NCI-H748 (cell line): Measurements from ENCODE around the gene DECR2.

Source experiments
- DNase-seq: peaks from one replicate; lab custom pipeline; 2025; ENCODE audit not compliant: unreplicated experiment; lab: John Stamatoyannopoulos, UW

The DECR2 gene

DNA sequence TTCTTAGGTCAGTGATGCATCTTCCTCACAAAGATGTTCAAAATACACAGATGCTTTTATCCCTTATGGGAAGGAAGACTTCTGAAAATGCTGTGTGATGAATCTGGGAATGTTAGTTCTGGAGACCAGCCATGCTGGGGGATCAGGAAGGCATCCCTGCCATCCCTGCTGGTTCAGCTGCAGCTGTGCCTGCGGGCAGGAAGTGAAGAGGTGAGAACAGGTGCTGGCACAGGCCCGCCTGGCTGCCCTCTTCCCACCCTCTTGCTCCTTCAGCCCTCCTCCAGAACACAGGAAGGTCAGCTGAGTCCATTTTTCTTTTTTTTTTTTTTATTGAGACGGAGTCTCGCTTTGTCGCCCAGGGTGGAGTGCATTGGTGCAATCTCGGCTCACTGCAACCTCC lies 38.9 kb downstream of the DECR2 start:
- DNase-seq = no peak

DNA sequence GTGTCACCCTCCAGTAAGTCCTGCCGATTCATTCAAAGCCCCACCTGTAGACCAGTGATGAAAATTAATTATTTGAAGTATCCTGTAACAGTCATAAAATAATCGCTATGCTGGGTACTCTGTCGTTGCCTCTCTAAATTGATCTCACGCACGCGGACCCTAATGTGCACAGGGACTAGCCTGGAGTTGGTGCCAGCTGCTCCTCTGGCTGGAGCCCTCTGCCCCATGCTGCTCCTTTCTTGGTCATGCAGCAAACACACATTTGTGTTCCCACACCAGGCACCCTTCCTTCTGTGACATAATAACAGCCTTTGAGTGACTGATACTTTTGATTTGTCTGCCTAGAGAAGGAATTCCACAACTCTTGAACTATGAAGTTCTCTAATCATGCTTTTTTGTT lies 39.8 kb downstream of the DECR2 start:
- DNase-seq = no peak

DNA sequence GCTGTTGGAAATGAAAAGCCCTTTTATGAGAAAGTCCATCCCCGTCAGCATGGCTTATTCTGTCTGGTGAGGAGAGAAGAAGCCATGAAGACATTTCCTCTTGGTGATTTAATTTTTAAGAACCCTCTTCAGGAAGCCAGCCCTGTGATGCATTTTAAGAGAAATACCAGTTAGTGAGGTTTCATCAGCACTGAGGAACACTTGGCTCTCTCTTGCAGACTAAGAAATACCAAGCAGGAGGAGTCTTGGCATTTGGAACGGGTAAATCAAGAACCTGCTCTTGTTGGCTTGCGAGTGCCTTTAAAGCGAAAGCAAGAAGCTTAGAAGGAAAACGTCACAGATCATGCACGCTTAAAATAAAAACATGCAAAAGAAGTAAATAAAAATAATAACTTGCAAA lies 41.3 kb downstream of the DECR2 start:
- no peak for DNase-seq

DNA sequence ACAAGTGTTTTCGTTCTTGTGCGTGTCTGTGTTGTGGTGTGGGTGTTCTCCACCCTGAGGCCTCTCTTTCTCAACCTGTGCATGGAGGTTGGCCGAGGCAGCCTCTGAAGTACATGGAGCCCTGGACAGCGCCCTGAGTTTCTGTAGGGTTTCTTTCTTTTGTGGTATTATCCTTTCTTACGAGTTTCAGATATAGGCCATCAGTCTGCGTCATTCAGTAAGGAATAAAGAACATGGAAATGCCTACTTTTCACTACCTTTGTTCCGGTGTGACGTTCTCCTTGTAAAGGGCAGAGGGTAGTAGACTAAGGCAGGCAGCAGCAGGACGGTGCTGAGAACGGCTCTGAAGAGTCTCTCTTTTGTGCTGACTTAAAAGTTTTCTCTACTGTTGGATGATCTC lies 42.3 kb downstream of the DECR2 start:
- no peak for DNase-seq

DNA sequence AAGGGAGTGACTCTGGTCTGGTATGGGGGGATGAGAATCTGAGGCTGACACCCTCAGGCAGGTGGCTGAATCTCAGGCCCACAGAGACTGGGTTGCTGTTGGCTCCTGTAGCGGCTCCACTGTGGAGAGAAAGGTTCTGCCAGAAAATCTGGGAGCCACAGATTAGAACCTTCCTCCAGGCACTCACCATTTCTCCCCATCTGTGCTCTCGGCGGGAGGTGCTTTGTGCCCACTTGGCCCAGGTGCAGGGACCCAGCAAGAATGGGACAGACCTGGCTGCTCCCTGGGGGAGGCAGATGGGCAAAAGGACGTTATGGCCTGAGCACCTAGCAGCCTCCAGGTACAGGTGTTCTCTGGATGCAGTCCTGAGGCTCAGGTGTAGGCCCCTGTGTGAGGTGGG lies 43.9 kb downstream of the DECR2 start:
- DNase-seq = no peak

DNA sequence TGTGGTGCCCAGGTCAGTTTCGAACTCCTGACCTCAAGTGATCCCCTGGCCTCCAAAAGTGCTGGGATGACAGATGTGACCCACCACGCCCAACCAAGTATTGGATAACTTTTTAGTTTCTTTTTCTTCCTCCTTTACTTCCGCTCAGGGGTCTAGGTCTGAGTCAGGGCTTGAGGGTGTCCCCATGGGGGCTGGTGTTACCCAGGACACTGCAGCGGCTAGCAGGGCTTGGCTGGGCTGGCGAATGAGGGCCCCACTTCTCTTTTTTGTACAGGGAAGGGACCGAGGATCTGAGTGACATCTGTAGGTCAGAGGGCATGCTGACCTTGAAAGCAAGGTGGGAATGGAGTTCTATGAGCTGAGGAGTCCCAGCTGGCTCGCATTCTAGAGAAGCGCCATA lies 48.7 kb downstream of the DECR2 start:
- no peak for DNase-seq

DNA sequence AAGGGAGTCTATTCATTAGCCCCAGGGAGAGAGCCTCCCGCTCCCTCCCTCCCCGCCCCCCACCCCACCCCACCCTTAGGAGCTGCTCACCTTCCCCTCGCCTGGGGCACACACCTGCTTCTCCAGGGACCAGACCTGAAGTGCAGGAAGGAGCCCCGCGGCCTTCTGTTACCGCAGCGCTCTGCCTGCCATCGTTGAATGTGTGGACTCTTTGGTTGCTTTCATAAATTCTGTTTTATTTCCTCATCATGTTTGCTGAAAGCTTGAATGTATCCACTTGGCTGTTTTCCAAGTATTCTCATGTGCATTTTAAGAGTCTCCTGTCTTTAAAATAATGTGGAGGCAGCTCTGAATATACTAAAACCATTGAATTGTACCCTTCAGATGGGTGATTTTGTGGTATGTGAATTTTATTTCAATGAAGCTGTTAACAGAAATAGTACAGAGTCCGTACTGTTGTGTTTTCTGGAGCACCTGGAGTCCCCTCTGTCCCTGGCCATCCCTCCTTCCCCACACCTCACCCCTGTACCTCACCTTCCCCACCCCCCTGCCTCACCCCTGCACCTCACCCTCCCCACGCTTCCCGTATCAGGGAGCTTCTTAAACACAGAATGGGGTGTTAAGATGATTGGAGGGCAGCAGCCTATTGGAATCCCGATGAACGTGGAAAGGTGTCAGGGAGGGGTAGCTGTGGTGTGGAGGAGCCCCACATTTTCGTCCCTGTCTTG lies 49.3 kb downstream of the DECR2 start:
- peak; percentile 51 for DNase-seq

DNA sequence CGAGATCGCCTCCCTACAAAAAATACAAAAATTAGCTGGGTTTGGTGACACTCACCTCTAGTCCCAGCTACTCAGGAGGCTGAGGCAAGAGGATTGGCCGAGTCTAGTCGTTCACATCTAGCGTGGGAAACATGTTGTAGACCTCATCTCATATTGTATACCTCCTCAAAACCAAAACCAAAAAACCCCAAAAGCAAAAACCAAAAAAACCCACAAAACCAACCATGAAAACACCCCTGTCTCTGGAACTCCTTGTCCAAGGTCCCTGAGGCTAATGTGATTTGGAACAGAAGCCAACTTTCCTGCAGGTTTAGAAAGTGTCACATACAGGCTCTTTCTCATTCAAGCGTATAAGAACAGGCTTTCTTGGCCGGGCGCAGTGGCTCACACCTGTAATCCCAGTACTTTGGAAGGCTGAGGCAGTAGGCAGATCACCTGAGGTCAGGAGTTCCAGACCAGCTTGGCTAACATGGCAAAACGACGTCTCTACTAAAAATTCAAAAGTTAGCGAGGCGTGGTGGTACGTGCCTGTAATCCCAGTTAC lies 52.8 kb downstream of the DECR2 start:
- no peak for DNase-seq

DNA sequence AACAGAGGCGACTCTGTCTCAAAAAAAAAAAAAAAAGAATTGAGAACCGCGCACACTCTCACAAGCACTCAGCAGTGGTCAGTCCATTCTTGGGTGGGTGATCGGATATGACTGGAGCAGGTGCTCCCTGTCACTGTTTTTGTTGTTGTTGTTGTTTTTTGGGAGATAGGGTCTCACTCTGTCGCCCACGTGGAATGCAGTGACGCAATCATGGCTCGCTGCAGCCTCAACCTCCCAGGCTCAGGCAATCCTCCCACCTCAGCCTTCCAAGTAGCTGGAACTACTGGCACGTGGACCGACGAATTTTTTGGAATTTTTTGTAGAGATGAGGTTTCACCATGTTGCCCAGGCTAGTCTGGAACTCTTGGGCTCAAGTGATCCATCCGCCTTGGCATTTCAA lies 53.8 kb downstream of the DECR2 start:
- DNase-seq = no peak

DNA sequence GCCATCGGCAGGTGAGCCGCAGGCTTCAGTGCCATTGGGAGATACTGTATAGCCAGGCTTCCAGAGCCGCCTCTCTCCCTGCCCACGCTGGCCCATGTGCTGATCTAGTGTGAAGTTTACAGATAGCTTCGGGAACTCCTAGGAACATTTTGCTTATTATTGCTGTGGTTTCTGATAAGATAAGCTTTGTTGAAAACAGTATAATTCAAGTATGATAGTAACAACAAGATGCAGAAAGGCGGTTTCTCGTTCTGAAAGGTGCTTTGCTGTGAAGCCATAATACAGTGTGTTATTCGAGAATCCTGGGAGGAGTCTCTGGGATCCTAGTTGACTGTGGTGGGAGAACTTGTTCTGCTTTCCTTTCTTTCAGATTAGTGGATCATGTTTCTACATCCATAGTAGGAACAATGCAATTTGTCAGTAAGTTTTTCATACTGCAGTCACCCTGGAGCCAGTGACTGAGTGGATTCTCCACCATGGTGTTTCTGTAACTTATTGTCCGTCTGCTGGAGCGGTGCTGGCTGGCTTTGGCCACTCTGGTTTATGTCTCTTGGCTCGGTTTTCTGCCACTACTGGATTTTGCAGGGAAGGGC lies 55.3 kb downstream of the DECR2 start:
- DNase-seq = no peak

DNA sequence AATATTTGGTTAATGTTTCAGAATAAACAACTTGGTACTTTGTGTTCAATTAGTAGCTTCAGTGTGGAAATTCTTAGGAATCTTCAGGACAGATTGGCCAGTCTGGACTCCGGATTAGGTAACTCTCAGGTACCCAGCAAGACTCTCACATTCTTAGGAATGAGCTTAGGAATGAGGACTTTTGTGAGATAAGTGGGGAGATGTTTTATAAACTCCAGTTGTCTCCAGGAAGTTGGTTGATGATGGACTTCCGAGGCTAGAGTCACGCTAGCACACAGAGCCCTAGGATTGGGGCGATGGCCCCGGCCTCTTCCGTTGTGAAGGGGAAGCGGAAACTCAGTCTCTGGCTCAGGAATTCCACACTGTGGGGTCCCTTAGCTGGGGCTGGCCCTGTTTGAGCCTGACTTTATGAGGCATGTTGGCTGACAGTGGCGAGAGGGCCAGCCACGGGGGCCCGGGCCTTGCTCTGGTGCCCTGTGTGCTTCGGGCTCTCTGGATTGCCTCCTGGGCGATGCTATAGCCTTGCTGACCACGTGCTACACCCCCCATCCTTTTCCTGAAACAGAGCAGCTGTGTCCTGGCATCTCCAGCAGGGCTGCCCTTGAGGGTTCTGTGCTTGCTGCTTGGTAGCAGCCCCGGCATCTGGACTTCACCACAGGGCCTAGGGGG lies 56.2 kb downstream of the DECR2 start:
- DNase-seq = no peak

DNA sequence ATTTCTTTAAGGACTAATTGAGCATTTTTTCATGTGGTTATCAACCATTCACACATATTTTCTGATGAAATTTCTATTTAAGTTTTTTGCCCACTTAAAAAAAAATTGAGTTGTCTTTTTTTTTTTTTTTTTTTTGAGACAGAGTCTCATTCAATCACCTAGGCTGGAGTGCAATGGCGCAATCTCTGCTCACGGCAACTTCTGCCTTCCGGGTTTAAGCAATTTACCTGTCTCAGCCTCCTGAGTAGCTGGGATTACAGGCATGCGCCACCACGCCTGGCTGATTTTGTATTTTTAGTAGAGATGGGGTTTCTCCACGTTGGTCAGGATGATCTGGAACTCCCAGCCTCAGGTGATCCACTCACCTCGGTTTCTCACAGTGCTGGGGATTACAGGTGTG lies 58.1 kb downstream of the DECR2 start:
- DNase-seq = no peak

DNA sequence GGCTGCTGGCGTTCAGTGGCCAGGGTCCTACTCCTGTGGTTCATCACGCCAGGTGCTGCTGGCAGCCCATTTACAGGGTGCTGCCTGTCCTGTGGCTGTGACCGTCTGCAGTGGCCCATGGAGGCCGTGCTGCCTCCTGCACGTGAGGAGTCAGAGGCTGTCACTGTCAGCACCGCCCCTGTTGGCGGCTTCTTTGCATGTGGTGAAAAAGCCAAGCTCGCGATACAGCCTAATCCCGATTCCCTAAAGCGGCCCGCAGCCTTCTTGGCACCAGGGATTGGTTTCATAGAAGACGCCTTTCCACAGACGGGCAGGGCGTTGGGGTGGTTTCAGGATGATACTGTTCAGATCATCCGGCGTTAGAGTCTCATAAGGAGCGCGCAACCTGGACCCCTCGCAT lies 59.1 kb downstream of the DECR2 start:
- DNase-seq = no peak
